ENCODE measurements around the gene KHNYN.

DNA sequence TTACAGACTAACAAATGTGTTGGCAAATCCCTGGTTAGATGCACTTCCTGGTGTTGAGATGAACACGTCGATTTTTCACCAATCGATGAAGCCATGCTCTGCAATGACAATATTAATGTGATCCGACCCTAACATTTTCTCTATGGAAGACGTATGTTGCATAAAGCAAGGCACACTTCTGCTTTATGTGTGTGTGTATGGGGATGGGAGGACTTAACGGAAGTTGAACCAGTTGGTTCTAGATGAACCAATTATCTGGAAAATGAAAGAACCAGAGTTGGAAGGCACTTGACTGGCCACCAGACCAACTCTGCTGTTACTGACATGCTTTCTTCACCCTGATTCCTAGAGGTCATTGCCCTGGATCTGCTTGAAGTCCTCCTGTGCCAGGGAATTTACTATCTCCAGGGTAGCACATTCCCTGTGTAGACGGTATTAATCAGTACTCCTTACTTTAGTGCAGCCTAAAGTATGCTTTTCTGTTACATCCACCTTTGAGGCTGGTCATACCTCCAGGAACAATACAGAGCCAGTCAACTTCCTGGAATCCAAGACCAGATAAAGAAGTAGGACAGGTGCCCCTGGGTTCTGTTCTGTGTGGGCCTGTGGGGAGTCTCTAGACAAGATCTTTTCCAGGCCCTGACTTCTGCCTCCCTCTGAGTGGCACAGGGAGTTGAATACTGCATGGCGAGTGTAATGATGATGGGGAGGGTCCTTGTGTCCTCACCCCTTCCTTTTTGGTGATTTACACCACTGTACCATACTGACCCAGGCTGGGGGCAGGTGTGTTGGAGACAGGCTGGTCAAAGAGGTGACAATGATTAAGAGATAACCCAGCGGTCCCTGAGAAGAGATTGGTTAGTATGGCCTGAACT lies 8.7 kb downstream of the KHNYN start:
- TF ChIP-seq JUND (IDR thresholded peaks at IDR 0.05; ENCODE audit: low read length): no peak
- no peak for TF ChIP-seq EP300 (IDR thresholded peaks at IDR 0.05; ENCODE audit: borderline replicate concordance in 1 of 2, low read depth in 2 of 2, low read length in 2 of 2)
- TF ChIP-seq, protein P1, sequence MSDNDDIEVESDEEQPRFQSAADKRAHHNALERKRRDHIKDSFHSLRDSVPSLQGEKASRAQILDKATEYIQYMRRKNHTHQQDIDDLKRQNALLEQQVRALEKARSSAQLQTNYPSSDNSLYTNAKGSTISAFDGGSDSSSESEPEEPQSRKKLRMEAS (IDR thresholded peaks at IDR 0.05): no peak
- TF ChIP-seq, protein P2, sequence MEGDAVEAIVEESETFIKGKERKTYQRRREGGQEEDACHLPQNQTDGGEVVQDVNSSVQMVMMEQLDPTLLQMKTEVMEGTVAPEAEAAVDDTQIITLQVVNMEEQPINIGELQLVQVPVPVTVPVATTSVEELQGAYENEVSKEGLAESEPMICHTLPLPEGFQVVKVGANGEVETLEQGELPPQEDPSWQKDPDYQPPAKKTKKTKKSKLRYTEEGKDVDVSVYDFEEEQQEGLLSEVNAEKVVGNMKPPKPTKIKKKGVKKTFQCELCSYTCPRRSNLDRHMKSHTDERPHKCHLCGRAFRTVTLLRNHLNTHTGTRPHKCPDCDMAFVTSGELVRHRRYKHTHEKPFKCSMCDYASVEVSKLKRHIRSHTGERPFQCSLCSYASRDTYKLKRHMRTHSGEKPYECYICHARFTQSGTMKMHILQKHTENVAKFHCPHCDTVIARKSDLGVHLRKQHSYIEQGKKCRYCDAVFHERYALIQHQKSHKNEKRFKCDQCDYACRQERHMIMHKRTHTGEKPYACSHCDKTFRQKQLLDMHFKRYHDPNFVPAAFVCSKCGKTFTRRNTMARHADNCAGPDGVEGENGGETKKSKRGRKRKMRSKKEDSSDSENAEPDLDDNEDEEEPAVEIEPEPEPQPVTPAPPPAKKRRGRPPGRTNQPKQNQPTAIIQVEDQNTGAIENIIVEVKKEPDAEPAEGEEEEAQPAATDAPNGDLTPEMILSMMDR (IDR thresholded peaks at IDR 0.05; ENCODE audit: control extremely low read depth in 1 of 3, insufficient read depth in 1 of 3, low read depth in 1 of 3, low read length in 3 of 3): no peak
- TF ChIP-seq TAF1 (IDR thresholded peaks at IDR 0.05; ENCODE audit: low read depth, low read length): no peak
- TF ChIP-seq POLR2A (IDR thresholded peaks at IDR 0.05; ENCODE audit: control extremely low read depth in 1 of 2, low read depth in 2 of 2, low read length in 2 of 2): no peak
- TF ChIP-seq POLR2AphosphoS5 (IDR thresholded peaks at IDR 0.05; ENCODE audit: low read depth, low read length): no peak; the same call in 1 of the 2 replicates
- no peak for TF ChIP-seq TEAD4 (IDR thresholded peaks at IDR 0.05; ENCODE audit: low read depth, low read length)
- no peak for TF ChIP-seq EZH2 (IDR thresholded peaks at IDR 0.05; ENCODE audit: low read depth, low read length, severe bottlenecking)
- no peak for TF ChIP-seq SIRT6 (IDR thresholded peaks at IDR 0.05; ENCODE audit: low read length)
- TF ChIP-seq CREB1 (IDR thresholded peaks at IDR 0.05): no peak
- no peak for TF ChIP-seq TCF12 (IDR thresholded peaks at IDR 0.05; ENCODE audit: low read depth, low read length)
- no peak for TF ChIP-seq BRCA1 (IDR thresholded peaks at IDR 0.05; ENCODE audit: low read depth, low read length)
